ENCODE results near the gene SLC41A3.

Gene SLC41A3

GRCh38 chr3:126019683-126020082, 64.2 kb downstream of the SLC41A3 start:
- H3F3A ChIP-seq (ENCODE audit: control insufficient read depth, insufficient read depth), result no peaks in the 10 kb centered on the region
- H3K9me3 ChIP-seq (ENCODE audit: control insufficient read depth, insufficient read depth, low read length), result no peaks in the 10 kb centered on the region
- no peaks in the 10 kb centered on the region for H3K9me2 ChIP-seq (replicated peaks; ENCODE audit: control insufficient read depth, low read length)
- TF ChIP-seq CTCF (IDR thresholded peaks at IDR 0.05; ENCODE audit: low read depth, low read length, poor library complexity, severe bottlenecking), result no peak
- no peak for TF ChIP-seq EZH2phosphoT487 (IDR thresholded peaks at IDR 0.05; ENCODE audit: borderline replicate concordance, low read length)
- no peak overlapping the region for H3K4me2 ChIP-seq (ENCODE audit: low read length)
- no peaks in the 10 kb centered on the region for H3K79me2 ChIP-seq (ENCODE audit: control insufficient read depth, low read length)
- no peaks in the 10 kb centered on the region for H4K20me1 ChIP-seq (ENCODE audit: control insufficient read depth, insufficient read depth, low read depth, low read length)
- H3K4me1 ChIP-seq (ENCODE audit: control insufficient read depth, low read length), result no peaks in the 10 kb centered on the region
- H3K36me3 ChIP-seq (ENCODE audit: control insufficient read depth, low read length), result no peaks in the 10 kb centered on the region
- no peak overlapping the region for H3K4me3 ChIP-seq (ENCODE audit: low read length)
- H3K27ac ChIP-seq (ENCODE audit: low read depth, low read length), result no peak overlapping the region
- H3K27me3 ChIP-seq (ENCODE audit: control insufficient read depth, low read length), result no peaks in the 10 kb centered on the region

GRCh38 chr3:126018995-126019394, 64.9 kb downstream of the SLC41A3 start:
- Histone ChIP-seq H3K4me2 (ENCODE audit: low read length) (no peak overlapping the region), H4K20me1 (ENCODE audit: control insufficient read depth, insufficient read depth, low read depth, low read length) (no peaks in the 10 kb centered on the region), H3F3A (ENCODE audit: control insufficient read depth, insufficient read depth) (no peaks in the 10 kb centered on the region), H3K4me1 (ENCODE audit: control insufficient read depth, low read length) (no peaks in the 10 kb centered on the region), H3K36me3 (ENCODE audit: control insufficient read depth, low read length) (no peaks in the 10 kb centered on the region), H3K4me3 (ENCODE audit: low read length) (no peak overlapping the region), H3K9me3 (ENCODE audit: control insufficient read depth, insufficient read depth, low read length) (no peaks in the 10 kb centered on the region), H3K79me2 (ENCODE audit: control insufficient read depth, low read length) (no peaks in the 10 kb centered on the region), H3K27ac (ENCODE audit: low read depth, low read length) (no peak overlapping the region), H3K27me3 (ENCODE audit: control insufficient read depth, low read length) (no peaks in the 10 kb centered on the region), H3K9me2 (replicated peaks; ENCODE audit: control insufficient read depth, low read length) (no peaks in the 10 kb centered on the region)
- TF ChIP-seq CTCF (IDR thresholded peaks at IDR 0.05; ENCODE audit: low read depth, low read length, poor library complexity, severe bottlenecking) (no peak), EZH2phosphoT487 (IDR thresholded peaks at IDR 0.05; ENCODE audit: borderline replicate concordance, low read length) (no peak)

GRCh38 chr3:126018545-126018944, 65.4 kb downstream of the SLC41A3 start:
- no peak overlapping the region for H3K4me3 ChIP-seq (ENCODE audit: low read length)
- H3F3A ChIP-seq (ENCODE audit: control insufficient read depth, insufficient read depth), result no peaks in the 10 kb centered on the region
- TF ChIP-seq EZH2phosphoT487 (IDR thresholded peaks at IDR 0.05; ENCODE audit: borderline replicate concordance, low read length) (no peak), CTCF (IDR thresholded peaks at IDR 0.05; ENCODE audit: low read depth, low read length, poor library complexity, severe bottlenecking) (no peak)
- no peaks in the 10 kb centered on the region for H4K20me1 ChIP-seq (ENCODE audit: control insufficient read depth, insufficient read depth, low read depth, low read length)
- H3K36me3 ChIP-seq (ENCODE audit: control insufficient read depth, low read length), result no peaks in the 10 kb centered on the region
- H3K9me3 ChIP-seq (ENCODE audit: control insufficient read depth, insufficient read depth, low read length), result no peaks in the 10 kb centered on the region
- H3K9me2 ChIP-seq (replicated peaks; ENCODE audit: control insufficient read depth, low read length), result no peaks in the 10 kb centered on the region
- no peaks in the 10 kb centered on the region for H3K27me3 ChIP-seq (ENCODE audit: control insufficient read depth, low read length)
- H3K4me1 ChIP-seq (ENCODE audit: control insufficient read depth, low read length), result no peaks in the 10 kb centered on the region
- H3K4me2 ChIP-seq (ENCODE audit: low read length), result no peak overlapping the region
- no peaks in the 10 kb centered on the region for H3K79me2 ChIP-seq (ENCODE audit: control insufficient read depth, low read length)
- no peak overlapping the region for H3K27ac ChIP-seq (ENCODE audit: low read depth, low read length)

- Histone ChIP-seq H3K79me2 (ENCODE audit: control insufficient read depth, low read length) (no peaks in the 10 kb centered on the region), H3F3A (ENCODE audit: control insufficient read depth, insufficient read depth) (no peaks in the 10 kb centered on the region), H4K20me1 (ENCODE audit: control insufficient read depth, insufficient read depth, low read depth, low read length) (no peaks in the 10 kb centered on the region), H3K4me2 (ENCODE audit: low read length) (no peak overlapping the region), H3K4me1 (ENCODE audit: control insufficient read depth, low read length) (no peaks in the 10 kb centered on the region), H3K27ac (ENCODE audit: low read depth, low read length) (no peak overlapping the region), H3K4me3 (ENCODE audit: low read length) (no peak overlapping the region), H3K9me3 (ENCODE audit: control insufficient read depth, insufficient read depth, low read length) (no peaks in the 10 kb centered on the region), H3K36me3 (ENCODE audit: control insufficient read depth, low read length) (no peaks in the 10 kb centered on the region), H3K9me2 (replicated peaks; ENCODE audit: control insufficient read depth, low read length) (no peaks in the 10 kb centered on the region), H3K27me3 (ENCODE audit: control insufficient read depth, low read length) (no peaks in the 10 kb centered on the region)
- TF ChIP-seq EZH2phosphoT487 (IDR thresholded peaks at IDR 0.05; ENCODE audit: borderline replicate concordance, low read length) (no peak), CTCF (IDR thresholded peaks at IDR 0.05; ENCODE audit: low read depth, low read length, poor library complexity, severe bottlenecking) (no peak)
These were observed 66.6 kb downstream of the SLC41A3 start for GRCh38 chr3:126017362-126017761.

Measured in DOHH2 (cell line).